ENCODE results near the gene TMEM179.

The TMEM179 gene

GRCh38 chr14:104541905-104542465, 62.6 kb downstream of the TMEM179 start:
- no peak for DNase-seq
